Body of pancreas (tissue), 4 donors: ENCODE measurements around the gene CA5A.

Experiments
- CTCF ChIP-seq, 7 experiments: fragments of 450-650 bp in 4 of 7; fragments of 200-600 bp in 3 of 7; sonication (generic) in 3 of 7; IDR thresholded peaks; one replicate each; pipeline ENCODE4 v1.5.1; 2016 to 2019; ENCODE audit warnings: antibody characterized with exemption in 7 of 7
- POLR2A ChIP-seq, 3 donors: fragments of 450-650 bp; IDR thresholded peaks; one replicate each; pipeline ENCODE4 v1.6.1; 2016; ENCODE audit warnings: antibody characterized with exemption in 3 of 3, mild to moderate bottlenecking in 2 of 3

GRCh38 chr16:87917503-87917902 lies 18.8 kb downstream of the CA5A start:
- TF ChIP-seq CTCF (IDR thresholded peaks at IDR 0.05) (peak in 1 of 7 experiments; percentile 29), POLR2A (IDR thresholded peaks at IDR 0.05) (no peak)
